KMS-11 (cell line): Measurements from ENCODE around the gene APBA2.

Experiments used
- H2AFZ ChIP-seq: fragments of 200-600 bp; sonication (generic); 2 replicates; pipeline ENCODE4 v1.6.1; 2016; ENCODE audit warnings: antibody characterized with exemption, mixed run types, low read depth
- H3K27ac ChIP-seq: fragments of 200-600 bp; sonication (generic); 2 replicates; pipeline ENCODE4 v1.6.1; 2016; ENCODE audit warnings: mild to moderate bottlenecking, mixed run types
- H3K27me3 ChIP-seq: fragments of 200-600 bp; sonication (generic); 2 replicates; pipeline ENCODE4 v1.6.1; 2017; ENCODE audit warnings: mild to moderate bottlenecking, low read depth, mixed run types, moderate library complexity; ENCODE audit not compliant: insufficient read depth
- H3K36me3 ChIP-seq: fragments of 200-600 bp; sonication (generic); 2 replicates; pipeline ENCODE4 v1.6.1; 2017; ENCODE audit warnings: mild to moderate bottlenecking, mixed run types; ENCODE audit not compliant: insufficient read depth
- H3K4me1 ChIP-seq: fragments of 200-600 bp; sonication (generic); 2 replicates; pipeline ENCODE4 v1.6.1; 2016; ENCODE audit warnings: mild to moderate bottlenecking, low read depth, mixed run types; ENCODE audit not compliant: poor library complexity, severe bottlenecking
- H3K4me2 ChIP-seq: fragments of 200-600 bp; sonication (generic); 2 replicates; pipeline ENCODE4 v1.7.0; 2016; ENCODE audit warnings: mild to moderate bottlenecking, mixed run types
- H3K4me3 ChIP-seq: fragments of 200-600 bp; sonication (generic); IDR thresholded peaks from 2 replicates; pipeline ENCODE4 v1.6.1; 2017; ENCODE audit warnings: low read depth, low read length, mixed read lengths; ENCODE audit not compliant: insufficient read depth
- H3K79me2 ChIP-seq: fragments of 200-600 bp; sonication (generic); 2 replicates; pipeline ENCODE4 v1.6.1; 2016; ENCODE audit warnings: low read depth, mixed run types; ENCODE audit not compliant: insufficient read depth
- H3K9ac ChIP-seq: fragments of 200-600 bp; sonication (generic); 2 replicates; pipeline ENCODE4 v1.6.1; 2016; ENCODE audit warnings: mild to moderate bottlenecking, mixed run types
- H4K20me1 ChIP-seq: fragments of 200-600 bp; sonication (generic); 2 replicates; pipeline ENCODE4 v1.6.1; 2016; ENCODE audit warnings: mild to moderate bottlenecking, mixed run types; ENCODE audit not compliant: insufficient read depth
- CTCF ChIP-seq: fragments of 200-600 bp; sonication (generic); conservative IDR thresholded peaks from 2 replicates; pipeline ENCODE4 v1.6.1; 2017; ENCODE audit warnings: low read depth, mild to moderate bottlenecking, antibody characterized with exemption, low read length, moderate library complexity, mixed read lengths

The APBA2 gene

GRCh38 chr15:29140475-29141307, 254.9 kb downstream of the APBA2 start:
- no peaks in the 10 kb centered on the region for H3K79me2 ChIP-seq
- TF ChIP-seq CTCF: no peak
- no peak overlapping the region for H2AFZ ChIP-seq
- no peaks in the 10 kb centered on the region for H3K27me3 ChIP-seq
- no peak overlapping the region for H3K4me2 ChIP-seq
- H4K20me1 ChIP-seq: no peaks in the 10 kb centered on the region
- H3K4me3 ChIP-seq: no peak overlapping the region
- no peaks in the 10 kb centered on the region for H3K36me3 ChIP-seq
- H3K4me1 ChIP-seq: no peaks in the 10 kb centered on the region
- H3K27ac ChIP-seq: no peak overlapping the region
- no peak overlapping the region for H3K9ac ChIP-seq

- no peak for TF ChIP-seq CTCF
- Histone ChIP-seq H3K79me2 (no peaks in the 10 kb centered on the region), H3K9ac (no peak overlapping the region), H4K20me1 (no peaks in the 10 kb centered on the region), H3K27ac (no peak overlapping the region), H3K36me3 (no peaks in the 10 kb centered on the region), H3K4me3 (no peak overlapping the region), H3K4me2 (no peak overlapping the region), H2AFZ (no peak overlapping the region), H3K4me1 (no peaks in the 10 kb centered on the region), H3K27me3 (no peaks in the 10 kb centered on the region)
Measured at GRCh38 chr15:29141308-29142128, 255.7 kb downstream of the APBA2 start.

- Histone ChIP-seq H3K27me3 (no peaks in the 10 kb centered on the region), H3K36me3 (no peaks in the 10 kb centered on the region), H3K9ac (no peak overlapping the region), H3K79me2 (no peaks in the 10 kb centered on the region), H4K20me1 (no peaks in the 10 kb centered on the region), H3K4me1 (no peaks in the 10 kb centered on the region), H3K4me3 (no peak overlapping the region), H2AFZ (no peak overlapping the region), H3K4me2 (no peak overlapping the region), H3K27ac (no peak overlapping the region)
- no peak for TF ChIP-seq CTCF
Measured at GRCh38 chr15:29142129-29142747, 256.5 kb downstream of the APBA2 start.

GRCh38 chr15:29143293-29143692, 257.5 kb downstream of the APBA2 start:
- Histone ChIP-seq H3K27me3 (no peaks in the 10 kb centered on the region), H3K4me1 (no peaks in the 10 kb centered on the region), H3K27ac (no peak overlapping the region), H3K4me3 (no peak overlapping the region), H4K20me1 (no peaks in the 10 kb centered on the region), H3K36me3 (no peaks in the 10 kb centered on the region), H3K79me2 (no peaks in the 10 kb centered on the region), H2AFZ (no peak overlapping the region), H3K9ac (no peak overlapping the region), H3K4me2 (no peak overlapping the region)
- no peak for TF ChIP-seq CTCF
